HG03108 (cell line): ENCODE results near the gene FAM13B.
"Not testable (repeated sequence)": the region's sequence is repeated elsewhere in the genome, so short reads cannot be mapped to it uniquely, and the experiment has no call there.

Experiments
- ATAC-seq: cut with Tn5 transposase; IDR thresholded peaks from one replicate; pipeline ENCODE4 v1.9.1; 2021; ENCODE audit warnings: moderate library complexity; ENCODE audit not compliant: unreplicated experiment

The FAM13B gene

DNA sequence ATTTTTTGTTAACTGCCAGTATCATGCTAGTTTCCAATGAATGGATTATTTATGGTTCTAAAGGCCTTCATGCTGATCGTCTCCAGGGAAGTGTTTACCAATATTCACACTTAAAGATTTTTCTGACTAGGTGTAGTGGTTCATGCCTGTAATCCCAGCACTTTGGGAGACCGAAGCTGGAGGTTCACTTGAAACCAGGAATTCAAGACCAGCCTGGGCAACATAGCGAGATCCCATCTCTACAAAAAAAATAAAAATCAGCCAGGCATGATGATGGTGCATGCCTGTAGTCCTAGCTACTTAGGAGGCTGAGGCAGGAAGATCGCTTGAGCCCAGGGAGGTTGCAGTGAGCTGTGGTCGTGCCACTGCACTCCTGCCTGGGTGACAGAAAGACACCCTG lies 43.5 kb downstream of the FAM13B start:
- no peak for ATAC-seq

GRCh38 chr5:137975208-137975607 lies 57.7 kb downstream of the FAM13B start:
- no peak for ATAC-seq

- ATAC-seq: not testable (repeated sequence)
These were observed 62.5 kb downstream of the FAM13B start for GRCh38 chr5:137970384-137970783.

DNA sequence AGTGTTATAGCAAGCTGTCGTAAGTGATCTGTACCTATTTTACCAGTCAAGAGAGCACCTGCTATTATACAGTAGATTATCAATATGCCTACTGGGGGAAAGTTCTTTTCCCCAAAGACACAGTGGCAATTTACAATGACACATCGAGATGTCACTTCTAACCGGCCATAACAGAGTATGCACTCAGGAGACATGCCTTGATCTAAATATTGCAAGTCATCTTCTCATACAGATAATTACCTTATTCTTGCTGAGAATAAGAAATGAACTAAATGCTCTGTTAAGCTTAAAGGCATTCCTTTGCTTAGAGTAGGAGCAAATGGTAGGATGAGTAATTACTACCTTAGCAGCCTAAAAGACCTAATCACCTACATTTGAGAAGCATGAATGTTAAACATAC lies 72.1 kb downstream of the FAM13B start:
- ATAC-seq: no peak

DNA sequence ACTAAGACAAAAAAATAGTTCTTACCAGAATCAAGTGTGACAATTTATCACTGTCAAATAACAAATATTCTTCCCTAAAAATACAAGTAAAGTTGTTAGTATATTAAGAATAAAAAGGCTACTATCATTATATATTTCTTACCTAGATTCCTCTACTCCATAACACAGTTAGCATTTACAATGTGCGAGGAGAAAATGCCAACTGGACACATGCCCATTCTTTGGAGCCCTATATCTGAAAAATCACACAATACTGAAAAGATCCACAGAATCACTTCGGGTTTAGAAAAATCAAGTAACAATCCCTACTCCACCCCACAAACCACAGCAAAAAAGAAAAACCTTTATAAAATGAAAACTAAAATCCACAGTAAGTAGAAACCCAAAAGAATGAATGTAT lies 72.7 kb downstream of the FAM13B start:
- ATAC-seq: no peak

DNA sequence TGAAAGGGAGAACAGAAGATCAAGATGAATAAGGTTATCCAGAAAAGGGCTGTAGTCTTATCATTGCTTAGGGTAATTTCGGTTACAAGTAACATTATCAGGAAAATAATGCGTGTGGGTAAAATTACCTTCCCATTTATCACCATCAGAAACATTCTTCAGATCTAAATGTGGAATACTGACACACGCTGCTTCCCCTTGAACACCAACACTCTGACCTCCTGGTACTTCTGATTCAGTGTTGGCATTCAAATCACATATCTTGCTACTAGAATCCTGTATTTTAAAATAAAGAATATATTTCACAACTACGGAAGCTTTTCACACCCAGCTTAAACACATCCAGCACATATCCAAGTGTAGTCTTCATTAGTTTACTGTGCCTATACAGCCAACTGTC lies 73.4 kb downstream of the FAM13B start:
- no peak for ATAC-seq

- no peak for ATAC-seq
These were observed 74.9 kb downstream of the FAM13B start for GRCh38 chr5:137957948-137958347.

GRCh38 chr5:137954131-137954879 lies 78.6 kb downstream of the FAM13B start:
- no peak for ATAC-seq

DNA sequence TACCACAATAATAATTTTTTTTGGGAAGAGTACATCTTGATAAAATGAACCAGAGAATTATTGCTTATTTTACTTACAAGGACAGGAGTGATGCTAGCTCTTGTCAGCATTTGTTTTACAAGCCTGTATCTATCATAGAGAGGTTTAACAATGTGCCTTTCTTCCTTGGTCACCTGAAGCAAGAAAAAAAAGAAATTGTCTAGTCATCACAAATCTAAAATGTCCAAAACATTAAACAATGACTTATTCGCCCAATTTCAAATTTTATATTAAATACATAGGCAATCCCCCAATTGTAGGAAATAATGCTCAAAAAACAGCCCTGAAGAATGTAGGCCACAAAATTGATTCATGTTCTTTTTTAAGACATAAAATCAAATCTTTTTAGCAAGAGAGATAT lies 87.1 kb downstream of the FAM13B start:
- ATAC-seq: no peak

GRCh38 chr5:137944280-137944679 lies 88.6 kb downstream of the FAM13B start:
- not testable (repeated sequence) for ATAC-seq

GRCh38 chr5:137939331-137939730 lies 93.5 kb downstream of the FAM13B start:
- no peak for ATAC-seq

GRCh38 chr5:137938751-137939143 lies 94.1 kb downstream of the FAM13B start:
- no peak for ATAC-seq

DNA sequence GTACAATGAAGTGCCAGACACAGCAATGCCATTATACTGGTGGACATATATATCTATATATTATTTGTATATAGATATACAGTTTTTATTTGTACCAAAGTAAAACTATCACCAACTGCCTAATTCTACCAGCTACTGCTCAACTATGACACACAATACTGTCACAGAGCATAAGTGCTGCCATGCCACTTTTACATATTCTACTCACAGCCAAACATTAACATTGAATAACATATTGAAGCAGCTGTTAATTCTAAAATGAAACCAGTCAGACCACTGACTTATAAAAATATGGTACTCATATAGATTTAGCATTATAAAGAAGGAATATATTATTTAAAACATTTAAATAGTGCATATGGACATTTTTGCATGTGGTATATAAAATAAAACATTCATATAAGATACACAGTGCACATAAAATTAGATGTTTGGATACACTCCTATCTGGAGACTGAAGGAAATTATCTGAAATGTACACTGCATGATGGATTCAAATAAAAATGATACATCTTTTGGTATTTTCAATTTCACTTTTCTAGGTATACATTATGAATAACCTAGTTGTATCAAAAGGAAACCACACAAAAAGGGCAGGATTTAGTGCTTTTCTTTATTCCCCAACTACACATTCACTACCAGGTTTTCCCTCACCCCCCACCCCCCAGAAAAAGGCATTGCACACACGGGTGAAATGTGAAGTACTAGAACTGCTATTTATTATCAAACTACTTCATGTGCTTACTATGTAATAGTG lies 94.7 kb downstream of the FAM13B start:
- no peak for ATAC-seq

GRCh38 chr5:137935694-137936093 lies 97.2 kb downstream of the FAM13B start:
- peak; percentile 8 for ATAC-seq

GRCh38 chr5:137935190-137935589 lies 97.7 kb downstream of the FAM13B start:
- ATAC-seq: peak; percentile 48

GRCh38 chr5:137933491-137933911 lies 99.4 kb downstream of the FAM13B start:
- no peak for ATAC-seq

DNA sequence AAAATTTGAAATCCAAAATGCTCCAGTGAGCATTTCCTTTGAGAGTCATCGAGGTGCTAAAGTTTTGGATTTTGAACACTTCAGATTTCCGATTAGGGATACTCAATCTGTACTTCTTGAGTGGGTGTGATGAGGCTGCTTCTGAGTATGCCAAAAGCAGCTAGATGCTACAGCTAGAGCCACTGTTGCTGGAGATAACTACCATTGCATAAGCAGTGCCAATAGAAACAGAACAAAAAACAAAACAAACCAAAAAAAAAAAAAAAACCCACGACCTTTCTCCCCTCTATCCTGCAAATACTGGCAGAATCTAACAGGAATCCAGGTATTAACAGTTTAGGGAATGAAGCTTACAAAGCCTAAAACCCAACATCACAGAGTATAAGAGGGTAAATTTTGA lies 100.1 kb downstream of the FAM13B start:
- ATAC-seq: no peak

DNA sequence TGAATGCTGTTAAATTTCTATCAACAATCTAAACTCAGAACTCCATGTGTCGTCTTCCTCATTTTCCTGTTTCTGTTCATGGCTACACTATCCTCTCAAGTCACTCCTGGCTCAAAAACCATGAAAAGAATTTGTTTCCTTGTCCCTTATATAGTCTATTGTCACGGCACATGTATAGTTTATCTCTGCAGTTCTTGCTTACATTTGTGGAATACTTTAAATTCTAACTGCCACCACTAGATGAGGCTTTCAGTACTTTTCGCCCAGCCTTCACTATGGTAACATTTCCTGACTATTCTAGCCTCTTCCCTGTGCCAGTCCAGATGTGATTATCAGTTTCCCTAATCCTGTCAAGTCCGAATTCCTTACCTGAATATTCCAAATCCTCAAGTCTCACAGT lies 109.0 kb downstream of the FAM13B start:
- no peak for ATAC-seq

DNA sequence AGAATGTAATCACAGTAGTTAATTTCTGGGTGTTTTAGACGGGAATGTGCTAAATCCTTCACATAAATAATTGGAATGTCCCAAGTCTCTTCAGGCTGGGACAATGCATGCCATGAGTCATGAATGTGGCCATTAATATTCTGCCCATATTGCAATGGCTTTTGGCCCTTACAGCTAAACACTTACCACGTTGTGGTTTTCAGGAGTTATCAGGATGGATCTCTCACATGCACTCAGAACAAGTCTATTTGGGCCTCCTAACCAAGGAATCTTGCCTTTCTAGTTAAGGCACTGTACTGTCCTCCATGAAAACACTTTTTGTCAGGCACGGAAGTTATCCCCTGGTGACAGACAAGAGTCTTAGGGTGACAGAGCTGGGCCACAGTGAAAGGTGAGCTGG lies 110.9 kb downstream of the FAM13B start:
- ATAC-seq: no peak

DNA sequence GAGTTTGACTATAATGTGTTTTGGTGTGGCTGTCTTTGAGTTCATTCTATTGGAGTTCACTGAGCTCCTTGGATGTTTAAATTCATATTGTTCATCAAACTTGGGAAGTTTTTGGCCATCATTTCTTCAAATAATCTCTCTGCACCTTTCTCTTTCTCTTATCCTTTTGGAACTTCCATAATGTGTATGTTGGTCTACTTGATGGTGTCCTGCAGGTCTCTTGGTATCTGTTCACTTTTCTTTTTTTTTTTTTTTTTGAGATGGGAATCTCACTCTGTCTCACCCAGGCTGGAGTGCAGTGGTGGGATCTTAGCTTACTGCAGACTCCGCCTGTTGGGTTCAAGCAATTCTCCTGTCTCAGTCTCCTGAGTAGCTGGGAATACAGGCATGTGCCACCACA lies 116.0 kb downstream of the FAM13B start:
- no peak for ATAC-seq

DNA sequence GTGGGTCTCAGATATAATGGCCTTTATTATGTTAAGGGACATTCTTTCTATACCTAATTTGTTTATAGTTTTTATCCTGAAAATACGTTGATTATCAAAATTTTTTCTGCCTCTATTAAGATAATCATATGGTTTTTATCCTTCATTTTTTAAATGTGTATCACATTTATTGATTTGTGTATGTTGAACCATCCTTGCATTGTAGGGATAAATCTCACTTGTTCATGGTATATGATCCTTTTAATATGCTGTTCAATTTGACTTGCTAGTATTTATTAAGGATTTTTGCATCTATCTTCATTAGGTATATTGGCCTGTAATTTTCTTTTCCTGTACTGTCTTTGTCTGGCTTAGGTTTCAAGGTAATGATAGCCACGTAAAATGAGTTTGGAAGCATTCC lies 118.1 kb downstream of the FAM13B start:
- no peak for ATAC-seq

DNA sequence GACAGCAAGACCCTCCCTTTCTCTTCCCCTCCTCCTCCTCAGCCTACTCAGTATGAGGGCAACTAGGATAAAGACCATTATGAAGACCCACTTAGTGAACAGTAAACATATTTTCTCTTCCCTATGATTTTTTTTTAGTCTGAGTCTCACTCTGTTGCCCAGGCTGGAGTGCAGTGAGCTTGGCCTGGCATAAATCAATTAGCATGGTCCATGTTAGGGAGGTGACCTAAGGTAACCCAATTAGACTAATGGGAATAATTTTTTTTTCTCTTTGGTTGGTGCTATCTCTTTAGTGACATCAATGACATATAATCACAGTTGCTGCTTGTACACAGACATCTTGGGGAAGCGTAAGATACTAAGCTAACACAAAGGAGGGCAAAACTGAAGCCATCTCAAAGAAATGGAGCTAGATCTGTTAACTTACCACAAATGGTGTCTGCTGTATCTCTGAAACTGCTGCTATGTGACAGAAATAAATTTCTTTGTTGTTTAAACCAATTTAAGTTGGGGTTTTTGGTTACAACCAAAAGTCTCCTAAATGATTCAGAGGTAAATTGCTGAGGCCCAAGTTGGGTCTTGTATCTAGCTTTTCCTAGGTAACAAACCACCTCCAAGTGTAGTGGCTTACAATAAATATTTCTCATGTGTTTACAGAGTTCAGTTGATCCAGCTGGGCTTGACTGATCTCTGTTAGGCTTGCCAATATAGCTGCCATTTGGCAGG lies 130.3 kb downstream of the FAM13B start:
- no peak for ATAC-seq
